Activated CD8-positive, alpha-beta memory T cell treated with anti-CD3 and anti-CD28 coated beads, Interleukin-2, amount 10 ng/mL, durations not matched to agents 7 days and 5 days (primary cell): ENCODE results near the gene DDX49. TPM values are rescaled to one million over a fixed set of nuclear protein-coding genes. Genes with fewer than 3 reads are reported as not detected.

Source experiments
- ATAC-seq: fragments of 150-1000 bp; cut with Tn5 transposase; one replicate; pipeline ENCODE4 v1.10.0; 2021; ENCODE audit warnings: moderate library complexity
- CTCF ChIA-PET: fragments of 350-600 bp; sonication (Branson Sonifier 250); formaldehyde crosslinking; loops from one replicate; lab custom pipeline; 2021; ENCODE audit warnings: antibody characterized with exemption; lab: Charles Lee
- DNase-seq: peaks from one replicate; pipeline ENCODE4 v3.0.0-alpha.2; 2020
- H3K27ac Mint-ChIP-seq: one replicate; pipeline ENCODE4 v1.8.0; 2021; ENCODE audit warnings: mild to moderate bottlenecking, mixed read lengths
- H3K27me3 Mint-ChIP-seq: one replicate; pipeline ENCODE4 v1.8.0; 2021; ENCODE audit warnings: mixed read lengths
- H3K36me3 Mint-ChIP-seq: one replicate; pipeline ENCODE4 v1.8.0; 2021; ENCODE audit warnings: mild to moderate bottlenecking, mixed read lengths
- H3K4me1 Mint-ChIP-seq: one replicate; pipeline ENCODE4 v1.8.0; 2021; ENCODE audit warnings: mixed read lengths
- H3K4me3 Mint-ChIP-seq: one replicate; pipeline ENCODE4 v1.8.0; 2021; ENCODE audit warnings: mild to moderate bottlenecking, moderate library complexity, mixed read lengths
- H3K9me3 Mint-ChIP-seq: one replicate; pipeline ENCODE4 v1.8.0; 2022; ENCODE audit warnings: low read depth, mixed read lengths
- total RNA-seq, 2 experiments: library from RNA; stranded (reverse); gene quantifications; one replicate each; pipeline ENCODE4 v1.2.3, GENCODE V29; 2021

The DDX49 gene
- total RNA-seq, 2 experiments from 2014 or later = 48.2 to 56.4 TPM

DNA sequence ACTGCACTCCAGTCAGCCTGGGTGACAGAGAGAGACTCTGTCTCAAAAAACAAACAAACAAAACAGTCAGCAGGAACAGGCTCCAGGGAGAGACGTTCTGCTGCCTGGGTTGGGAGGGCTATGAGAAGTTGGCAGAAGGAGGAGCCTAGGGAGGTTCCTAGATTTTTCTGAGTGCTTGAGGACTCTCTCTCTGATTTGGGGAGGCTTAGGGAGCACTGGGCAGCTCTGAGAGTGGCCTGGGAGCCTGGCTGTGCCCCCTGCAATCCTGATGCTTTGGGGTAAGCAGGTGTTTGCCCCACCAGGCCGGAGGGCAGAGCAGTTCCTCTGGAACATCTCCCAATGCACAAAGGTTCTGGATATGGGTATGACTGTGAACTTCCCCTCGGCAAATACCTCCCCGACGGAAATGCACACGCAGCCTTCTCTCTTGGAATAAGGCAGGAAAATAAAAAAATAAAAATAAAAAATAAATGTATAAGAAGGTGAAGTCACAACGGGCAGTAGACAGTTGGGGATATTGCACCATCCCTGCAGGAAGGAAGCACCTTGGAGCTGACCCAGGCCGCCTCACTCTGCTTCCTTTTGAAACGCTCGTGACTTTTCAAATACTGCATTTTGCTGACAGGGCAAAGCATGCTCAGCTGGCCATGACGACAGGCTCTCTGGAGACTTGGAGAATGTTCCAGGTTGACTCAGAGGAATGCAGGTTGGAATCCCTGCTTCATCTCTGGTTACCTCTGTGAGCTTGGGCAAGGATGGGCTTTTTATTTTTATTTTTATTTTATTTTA lies 48.0 kb downstream of the DDX49 start:
- ATAC-seq (no peak), DNase-seq (no peak)
- Mint-ChIP-seq H3K9me3 (no peaks in the 10 kb centered on the region), H3K36me3 (peaks cover 2% of the 10 kb centered on the region), H3K27ac (no peak overlapping the region), H3K27me3 (peaks cover 6% of the 10 kb centered on the region), H3K4me3 (no peak overlapping the region), H3K4me1 (peaks cover 6% of the 10 kb centered on the region)
- CTCF ChIA-PET = no interaction called here

DNA sequence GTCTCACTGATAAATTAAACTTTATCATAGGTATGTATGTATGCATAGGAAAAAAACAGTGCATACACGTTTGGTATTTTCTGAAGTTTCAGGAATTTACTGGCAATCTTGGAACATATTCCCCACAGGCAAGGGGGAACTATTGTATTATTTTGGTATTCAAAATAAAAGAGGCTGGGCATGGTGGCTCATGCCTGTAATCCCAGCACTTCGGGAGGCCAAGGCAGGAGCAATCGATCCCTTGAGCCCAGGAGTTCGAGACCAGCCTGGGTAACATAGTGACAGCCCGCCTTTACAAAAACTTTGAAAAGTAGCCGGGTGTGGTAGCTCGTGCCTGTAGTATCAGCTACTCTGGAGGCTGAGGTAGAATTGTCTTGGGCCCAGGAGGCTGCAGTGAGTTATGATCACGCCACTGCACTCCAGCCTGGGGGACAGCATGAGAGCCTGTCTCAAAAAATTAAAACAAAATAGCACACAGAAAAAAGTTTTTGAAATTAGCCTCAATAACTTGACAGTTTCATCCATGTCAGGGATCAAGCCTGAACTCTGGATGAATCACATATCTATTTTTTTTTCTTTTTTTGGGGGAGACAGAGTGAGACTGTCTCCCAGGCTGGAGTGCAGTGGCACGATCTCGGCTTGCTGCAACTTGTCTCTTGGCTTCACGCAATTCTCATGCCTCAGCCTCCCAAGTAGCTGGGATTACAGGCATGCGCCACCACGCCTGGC lies 50.6 kb downstream of the DDX49 start:
- CTCF ChIA-PET = no interaction called here
- Mint-ChIP-seq H3K27ac (no peak overlapping the region), H3K36me3 (peaks cover 2% of the 10 kb centered on the region), H3K27me3 (peaks cover 6% of the 10 kb centered on the region), H3K9me3 (no peaks in the 10 kb centered on the region), H3K4me1 (peaks cover 10% of the 10 kb centered on the region), H3K4me3 (no peak overlapping the region)
- ATAC-seq = no peak
- DNase-seq = no peak

- no peak for ATAC-seq
- Mint-ChIP-seq H3K9me3 (no peaks in the 10 kb centered on the region), H3K27me3 (peaks cover 5% of the 10 kb centered on the region), H3K36me3 (peaks cover 2% of the 10 kb centered on the region), H3K4me3 (no peak overlapping the region), H3K4me1 (peaks cover 10% of the 10 kb centered on the region), H3K27ac (no peak overlapping the region)
- no peak for DNase-seq
- CTCF ChIA-PET = interaction anchor here (0.6 kb wide), 1 partner anchor 58 kb away, joined by 3 read pairs; no protein-coding TSS in a partner anchor
Observed at GRCh38 chr19:18972301-18972811, 52.8 kb downstream of the DDX49 start.

GRCh38 chr19:18972851-18973250 lies 53.3 kb downstream of the DDX49 start:
- Mint-ChIP-seq H3K4me3 (no peak overlapping the region), H3K4me1 (peaks cover 10% of the 10 kb centered on the region), H3K36me3 (peaks cover 2% of the 10 kb centered on the region), H3K27ac (no peak overlapping the region), H3K9me3 (no peaks in the 10 kb centered on the region), H3K27me3 (peaks cover 5% of the 10 kb centered on the region)
- no peak for ATAC-seq
- CTCF ChIA-PET = interaction anchor here (0.6 kb wide), 1 partner anchor 57 kb away, joined by 3 read pairs; no protein-coding TSS in a partner anchor
- no peak for DNase-seq

DNA sequence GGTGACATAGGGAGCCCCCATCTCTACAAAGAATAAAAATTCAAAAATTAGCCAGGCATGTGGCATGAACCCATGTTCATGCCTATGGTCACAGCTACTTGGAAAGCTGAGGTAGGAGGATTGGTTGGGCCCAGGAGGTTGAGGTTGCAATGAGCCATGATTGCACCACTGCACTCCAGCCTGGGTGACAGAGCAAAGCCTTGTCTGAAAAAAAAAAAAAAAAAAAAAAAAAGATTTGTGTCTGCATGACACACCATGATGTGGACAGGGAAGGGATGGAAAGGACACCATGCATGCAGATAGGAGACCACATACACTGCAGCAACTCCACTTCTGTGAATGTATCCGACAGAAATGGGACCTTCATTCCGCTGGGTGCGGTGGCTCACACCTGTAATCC lies 55.5 kb downstream of the DDX49 start:
- Mint-ChIP-seq H3K36me3 (no peaks in the 10 kb centered on the region), H3K9me3 (no peaks in the 10 kb centered on the region), H3K4me3 (no peak overlapping the region), H3K27ac (no peak overlapping the region), H3K27me3 (peaks cover 5% of the 10 kb centered on the region), H3K4me1 (peaks cover 3% of the 10 kb centered on the region)
- no peak for DNase-seq
- no peak for ATAC-seq
- CTCF ChIA-PET = interaction anchor here (0.7 kb wide), 1 partner anchor 235 kb away, joined by 4 read pairs; no protein-coding TSS in a partner anchor

DNA sequence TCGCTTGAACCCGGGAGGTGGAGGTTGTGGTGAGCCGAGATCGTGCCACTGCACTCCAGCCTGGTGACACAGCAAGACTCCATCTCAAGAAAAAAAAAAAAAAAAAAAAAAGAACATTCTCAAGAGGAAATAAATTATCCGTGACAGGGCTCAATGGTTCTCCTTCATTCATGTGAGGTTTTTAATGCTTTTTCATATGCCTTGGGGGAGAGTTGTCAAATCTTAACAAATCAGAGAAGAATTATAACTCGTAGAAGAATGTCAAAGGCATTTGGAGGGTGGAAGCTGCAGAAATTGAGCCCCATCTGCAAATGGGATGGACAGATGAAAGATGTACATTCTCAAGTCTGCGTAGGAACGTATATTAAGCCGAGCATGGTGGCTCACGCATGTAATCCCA lies 56.4 kb downstream of the DDX49 start:
- H3K36me3 Mint-ChIP-seq = no peaks in the 10 kb centered on the region
- ATAC-seq (no peak), DNase-seq (no peak)
- H3K4me3 Mint-ChIP-seq = no peak overlapping the region
- peaks cover 7% of the 10 kb centered on the region for H3K27me3 Mint-ChIP-seq
- no peak overlapping the region for H3K27ac Mint-ChIP-seq
- H3K4me1 Mint-ChIP-seq = peaks cover 3% of the 10 kb centered on the region
- H3K9me3 Mint-ChIP-seq = no peaks in the 10 kb centered on the region
- CTCF ChIA-PET = no interaction called here

Other genes with a start within 250 kb of the DDX49 start
- gene CRTC1, start 236.0 kb upstream of the DDX49 start, total RNA-seq = 1 to 10 TPM; 5.9 to 6.4 TPM
- gene COMP, start 128.4 kb upstream of the DDX49 start, total RNA-seq = not detected
- gene UPF1, start 87.8 kb upstream of the DDX49 start, total RNA-seq = 10 to 100 TPM; 98.4 to 98.7 TPM
- not detected for gene CERS1, start 23.6 kb upstream of the DDX49 start, total RNA-seq
- gene COPE, start 328 bp upstream of the DDX49 start, total RNA-seq = 100 to 1,000 TPM; 251 to 264 TPM
- under 1 TPM in 1 of 2 experiments, not detected in 1; 0.26 TPM for gene HOMER3, start 21.5 kb downstream of the DDX49 start, total RNA-seq
- 100 to 1,000 TPM; 126 to 192 TPM for gene SUGP2, start 113.8 kb downstream of the DDX49 start, total RNA-seq
- 10 to 100 TPM; 30.8 to 39.0 TPM for gene ARMC6, start 113.9 kb downstream of the DDX49 start, total RNA-seq
- gene SLC25A42, start 144.3 kb downstream of the DDX49 start, total RNA-seq = 10 to 100 TPM; 15.6 to 18.7 TPM
- gene TMEM161A, start 218.8 kb downstream of the DDX49 start, total RNA-seq = 10 to 100 TPM; 22.0 to 25.1 TPM